Measurements from ENCODE around the gene IFI27.

- TF ChIP-seq CTCF (IDR thresholded peaks at IDR 0.05 in 4 of 5, conservative IDR thresholded peaks at IDR 0.05 in 1 of 5) (no peak), POLR2A (IDR thresholded peaks at IDR 0.05) (peak; percentile 97 to 98)
Observed at GRCh38 chr14:94080621-94081385, 29.7 kb upstream of the IFI27 start, which contains the start of the genes DDX24 and IFI27L1.
